Ishikawa (cell line): ENCODE data around the gene ABCF3.

Source experiments
- CEBPB ChIP-seq: IDR thresholded peaks from 2 replicates; pipeline ENCODE4 v1.6.1; 2012
- CREB1 ChIP-seq: IDR thresholded peaks from 2 replicates; pipeline ENCODE4 v1.6.1; 2012; ENCODE audit warnings: low read depth
- EGR1 ChIP-seq: IDR thresholded peaks from 2 replicates; pipeline ENCODE4 v1.6.1; 2012
- EP300 ChIP-seq: IDR thresholded peaks from 2 replicates; pipeline ENCODE4 v1.6.1; 2012; ENCODE audit warnings: borderline replicate concordance
- FOXM1 ChIP-seq: IDR thresholded peaks from 2 replicates; pipeline ENCODE4 v1.6.1; 2012; ENCODE audit warnings: low read depth, borderline replicate concordance
- RAD21 ChIP-seq: IDR thresholded peaks from 2 replicates; pipeline ENCODE4 v1.6.1; 2012; ENCODE audit warnings: low read depth
- REST ChIP-seq: IDR thresholded peaks from 2 replicates; pipeline ENCODE4 v1.6.1; 2012; ENCODE audit warnings: low read depth, mild to moderate bottlenecking
- TAF1 ChIP-seq: IDR thresholded peaks from 2 replicates; pipeline ENCODE4 v1.6.1; 2012; ENCODE audit warnings: low read depth, mild to moderate bottlenecking
- TCF12 ChIP-seq: IDR thresholded peaks from 2 replicates; pipeline ENCODE4 v1.6.1; 2012; ENCODE audit warnings: low read depth
- TEAD4 ChIP-seq: IDR thresholded peaks from 2 replicates; pipeline ENCODE4 v1.6.1; 2012
- YY1 ChIP-seq: IDR thresholded peaks from 2 replicates; pipeline ENCODE4 v1.6.1; 2012; ENCODE audit warnings: low read depth
- ZBTB7A ChIP-seq: IDR thresholded peaks from 2 replicates; pipeline ENCODE4 v1.6.1; 2012; ENCODE audit warnings: low read depth
- TF ChIP-seq, protein P1 (sequence below): IDR thresholded peaks from 2 replicates; pipeline ENCODE4 v1.6.1; 2012
- TF ChIP-seq, protein P2 (sequence below): IDR thresholded peaks from 2 replicates; pipeline ENCODE4 v1.6.1; 2012

GRCh38 chr3:184211718-184212117, 25.7 kb downstream of the ABCF3 start:
- no peak for TF ChIP-seq EP300
- TF ChIP-seq REST, result no peak
- no peak for TF ChIP-seq YY1
- no peak for TF ChIP-seq CEBPB
- TF ChIP-seq FOXM1, result no peak
- TF ChIP-seq CREB1, result no peak
- TF ChIP-seq TEAD4, result no peak
- TF ChIP-seq, protein P1, sequence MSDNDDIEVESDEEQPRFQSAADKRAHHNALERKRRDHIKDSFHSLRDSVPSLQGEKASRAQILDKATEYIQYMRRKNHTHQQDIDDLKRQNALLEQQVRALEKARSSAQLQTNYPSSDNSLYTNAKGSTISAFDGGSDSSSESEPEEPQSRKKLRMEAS, result no peak
- TF ChIP-seq TAF1, result no peak
- no peak for TF ChIP-seq EGR1
- TF ChIP-seq, protein P2, sequence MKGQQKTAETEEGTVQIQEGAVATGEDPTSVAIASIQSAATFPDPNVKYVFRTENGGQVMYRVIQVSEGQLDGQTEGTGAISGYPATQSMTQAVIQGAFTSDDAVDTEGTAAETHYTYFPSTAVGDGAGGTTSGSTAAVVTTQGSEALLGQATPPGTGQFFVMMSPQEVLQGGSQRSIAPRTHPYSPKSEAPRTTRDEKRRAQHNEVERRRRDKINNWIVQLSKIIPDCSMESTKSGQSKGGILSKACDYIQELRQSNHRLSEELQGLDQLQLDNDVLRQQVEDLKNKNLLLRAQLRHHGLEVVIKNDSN, result no peak
- TF ChIP-seq TCF12, result no peak
- no peak for TF ChIP-seq RAD21
- no peak for TF ChIP-seq ZBTB7A
